ENCODE measurements around the gene TRAK2.

DNA sequence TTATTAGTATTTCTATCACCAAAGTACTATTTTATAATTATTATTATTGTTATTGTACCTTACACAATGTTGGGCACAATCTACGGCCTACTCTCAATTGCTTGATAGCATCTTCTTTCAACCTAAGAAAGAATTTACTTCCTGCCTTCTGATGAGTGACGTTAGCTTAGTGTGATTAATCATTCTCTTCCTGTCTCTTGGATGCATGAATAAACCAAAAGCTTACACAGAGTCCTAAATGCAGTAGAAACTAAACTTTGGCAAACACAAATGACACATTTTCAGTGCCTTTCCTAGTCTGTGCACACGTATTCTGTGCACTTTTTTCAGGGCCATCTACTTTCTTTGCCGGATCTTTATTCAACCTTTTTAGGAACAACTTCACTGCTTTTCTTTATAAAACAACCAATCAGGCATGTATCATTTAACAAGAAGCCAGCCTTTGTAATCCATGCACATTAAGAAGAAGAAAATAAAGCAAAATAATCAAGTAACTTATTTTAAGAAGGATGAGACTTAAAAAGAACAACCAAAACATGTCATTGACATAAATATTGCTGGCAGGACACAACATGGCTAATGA lies 19.1 kb downstream of the TRAK2 start:
- no peak for TF ChIP-seq EZH2 (IDR thresholded peaks at IDR 0.05; ENCODE audit: low read length, unreplicated experiment)
- TF ChIP-seq, protein P1, sequence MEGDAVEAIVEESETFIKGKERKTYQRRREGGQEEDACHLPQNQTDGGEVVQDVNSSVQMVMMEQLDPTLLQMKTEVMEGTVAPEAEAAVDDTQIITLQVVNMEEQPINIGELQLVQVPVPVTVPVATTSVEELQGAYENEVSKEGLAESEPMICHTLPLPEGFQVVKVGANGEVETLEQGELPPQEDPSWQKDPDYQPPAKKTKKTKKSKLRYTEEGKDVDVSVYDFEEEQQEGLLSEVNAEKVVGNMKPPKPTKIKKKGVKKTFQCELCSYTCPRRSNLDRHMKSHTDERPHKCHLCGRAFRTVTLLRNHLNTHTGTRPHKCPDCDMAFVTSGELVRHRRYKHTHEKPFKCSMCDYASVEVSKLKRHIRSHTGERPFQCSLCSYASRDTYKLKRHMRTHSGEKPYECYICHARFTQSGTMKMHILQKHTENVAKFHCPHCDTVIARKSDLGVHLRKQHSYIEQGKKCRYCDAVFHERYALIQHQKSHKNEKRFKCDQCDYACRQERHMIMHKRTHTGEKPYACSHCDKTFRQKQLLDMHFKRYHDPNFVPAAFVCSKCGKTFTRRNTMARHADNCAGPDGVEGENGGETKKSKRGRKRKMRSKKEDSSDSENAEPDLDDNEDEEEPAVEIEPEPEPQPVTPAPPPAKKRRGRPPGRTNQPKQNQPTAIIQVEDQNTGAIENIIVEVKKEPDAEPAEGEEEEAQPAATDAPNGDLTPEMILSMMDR (conservative IDR thresholded peaks at IDR 0.05; ENCODE audit: low read depth, low read length) = no peak
- TF ChIP-seq EZH2phosphoT487 (IDR thresholded peaks at IDR 0.05; ENCODE audit: borderline replicate concordance, low read length) = no peak
